NCI-H146 (cell line): ENCODE results near the gene DVL3.
"Not testable (repeated sequence)": the region's sequence is repeated elsewhere in the genome, so short reads cannot be mapped to it uniquely, and the experiment has no call there.

ENCODE experiments used
- DNase-seq: peaks from one replicate; lab custom pipeline; 2025; lab: John Stamatoyannopoulos, UW

Gene DVL3

DNA sequence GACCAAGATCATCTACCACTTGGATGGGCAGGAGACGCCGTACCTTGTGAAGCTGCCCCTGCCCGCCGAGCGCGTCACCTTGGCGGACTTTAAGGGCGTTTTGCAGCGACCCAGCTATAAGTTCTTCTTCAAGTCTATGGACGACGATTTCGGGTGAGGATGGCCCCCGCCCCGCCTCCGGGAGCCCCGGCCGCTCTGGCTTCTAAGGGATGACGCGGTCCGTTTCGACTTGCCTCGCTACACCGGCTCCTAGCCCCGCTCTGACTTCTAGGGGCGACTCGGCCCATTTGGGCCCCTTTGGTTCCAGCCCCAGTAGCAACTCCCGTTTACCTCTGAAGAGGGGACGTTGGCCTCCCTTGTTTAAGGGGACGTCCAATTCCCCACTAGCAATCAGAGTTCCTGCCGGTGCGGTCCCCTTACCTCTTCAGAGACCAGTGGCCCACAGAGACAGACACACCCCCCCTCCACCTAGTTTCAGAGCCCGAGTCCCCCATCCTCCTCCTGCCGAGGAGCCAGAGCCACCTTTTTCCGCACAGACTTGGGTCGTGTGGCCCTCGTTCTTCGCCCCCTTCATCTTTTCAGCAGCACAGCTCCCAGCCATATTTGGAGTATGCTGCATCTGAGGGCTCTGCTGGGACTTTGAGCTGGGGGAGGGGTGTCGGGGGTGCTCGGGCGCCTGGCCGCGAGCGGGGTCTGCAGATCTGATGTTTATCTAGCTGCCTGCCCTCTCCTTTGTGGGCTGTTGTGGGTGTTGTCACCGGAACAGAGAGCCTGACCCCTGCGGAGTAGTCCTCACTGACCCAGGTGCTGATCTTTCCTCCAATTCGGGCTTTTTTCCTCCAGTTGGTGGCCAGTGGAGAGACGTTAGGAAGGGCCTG lies 706 bp downstream of the DVL3 start:
- peak; percentile 63 for DNase-seq

DNA sequence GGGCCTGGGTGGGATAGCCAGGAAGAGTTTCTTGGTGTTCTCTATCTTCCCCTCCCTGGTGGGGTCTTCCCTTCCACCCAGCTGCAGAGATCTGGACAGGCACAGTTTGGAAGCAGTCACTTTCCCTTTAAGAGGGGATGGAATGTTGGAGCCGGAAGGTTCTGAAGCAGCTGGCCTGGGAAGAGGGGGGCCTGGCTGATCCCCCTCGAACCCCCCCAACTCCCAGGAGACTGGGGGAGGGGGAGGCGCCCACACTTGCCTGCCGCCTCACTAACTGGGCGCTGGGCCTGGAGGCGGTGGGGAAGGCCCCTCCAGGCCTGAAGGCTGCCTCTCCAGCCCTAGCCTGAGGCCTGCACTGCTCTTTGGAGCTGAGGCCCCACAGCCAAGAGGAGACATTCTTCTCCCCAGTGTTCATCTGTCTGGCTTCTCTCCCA lies 1.4 kb downstream of the DVL3 start:
- peak; percentile 52 for DNase-seq

DNA sequence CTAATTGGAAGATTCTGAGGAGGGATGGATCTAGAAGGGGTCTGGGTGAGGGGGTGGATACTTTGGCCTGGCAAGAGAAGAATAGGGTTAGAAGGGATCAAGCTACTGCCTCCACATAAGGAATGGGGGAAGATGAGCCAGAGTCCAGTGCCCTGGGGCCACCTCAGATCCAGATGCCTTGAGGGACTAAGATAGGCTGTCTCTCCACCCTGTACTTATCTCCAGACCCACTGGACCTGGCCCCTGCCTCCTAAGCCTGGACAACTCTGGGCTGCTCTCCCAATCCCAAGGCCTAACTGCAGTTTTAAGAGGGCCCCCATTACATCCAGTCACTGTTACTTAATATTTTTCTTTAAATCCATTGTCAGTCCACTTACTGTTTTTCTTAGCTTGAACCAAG lies 2.0 kb downstream of the DVL3 start:
- DNase-seq: no peak

DNA sequence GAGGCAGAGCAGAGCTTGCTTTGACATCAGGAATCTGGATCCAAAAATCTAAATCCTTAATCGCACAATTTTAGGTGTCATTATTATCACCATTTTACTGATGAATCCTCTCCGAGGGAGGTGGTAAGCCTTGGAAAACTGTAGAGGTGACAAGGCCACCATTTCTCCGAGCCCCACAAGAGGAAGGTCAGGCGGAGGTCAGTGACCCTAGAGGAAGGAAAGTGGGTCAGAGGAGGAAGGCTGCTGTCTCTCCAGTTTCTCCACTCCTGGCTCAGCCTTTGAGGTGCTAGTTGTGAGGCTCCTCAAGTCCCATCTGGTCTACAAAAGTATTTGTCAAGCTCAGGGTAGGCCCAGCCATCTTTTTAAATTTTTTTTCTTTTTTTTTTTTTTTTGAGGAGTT lies 3.2 kb downstream of the DVL3 start:
- no peak for DNase-seq

DNA sequence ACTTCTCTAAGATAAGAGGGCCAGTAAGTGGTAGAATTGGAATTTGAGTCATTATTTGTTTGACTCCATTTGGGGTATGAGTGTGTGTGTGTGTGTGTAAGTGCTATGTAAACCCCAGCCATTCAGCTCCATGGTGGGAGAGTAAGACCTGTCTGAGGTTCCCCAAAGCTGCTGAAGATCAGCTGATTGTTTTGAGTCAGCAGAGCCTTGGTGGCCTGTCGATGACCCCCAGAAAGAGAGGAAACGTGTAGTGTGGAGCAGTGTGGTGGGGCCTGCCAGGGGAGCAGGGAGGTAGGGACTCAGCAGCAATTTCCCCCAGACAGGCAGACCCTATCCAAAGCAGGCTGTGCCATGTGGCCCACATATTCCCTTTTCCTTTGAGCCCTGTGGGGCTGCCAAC lies 5.3 kb downstream of the DVL3 start:
- DNase-seq: no peak

DNA sequence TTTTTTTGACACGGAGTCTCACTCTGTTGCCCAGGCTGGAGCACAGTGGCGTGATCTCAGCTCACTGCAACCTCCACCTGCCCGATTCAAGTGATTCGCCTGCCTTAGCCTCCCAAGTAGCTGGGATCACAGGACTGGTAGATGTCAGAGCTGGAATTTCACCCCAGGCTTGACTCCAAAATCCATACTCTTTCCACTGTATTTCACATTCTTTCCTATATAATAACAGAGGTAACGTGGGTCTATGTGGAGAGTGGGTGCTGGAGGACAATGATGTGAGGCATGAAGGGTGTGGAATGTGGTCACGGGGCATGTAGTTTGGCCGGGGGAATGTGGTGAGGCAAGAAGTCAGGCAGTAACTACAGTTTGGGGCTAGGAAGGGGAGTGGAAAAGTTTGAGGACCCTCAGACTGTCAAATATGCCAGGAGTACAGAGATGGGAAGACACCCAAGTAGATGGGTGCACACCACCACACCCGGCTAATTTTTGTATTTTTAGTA lies 7.4 kb downstream of the DVL3 start:
- not testable (repeated sequence) for DNase-seq

DNA sequence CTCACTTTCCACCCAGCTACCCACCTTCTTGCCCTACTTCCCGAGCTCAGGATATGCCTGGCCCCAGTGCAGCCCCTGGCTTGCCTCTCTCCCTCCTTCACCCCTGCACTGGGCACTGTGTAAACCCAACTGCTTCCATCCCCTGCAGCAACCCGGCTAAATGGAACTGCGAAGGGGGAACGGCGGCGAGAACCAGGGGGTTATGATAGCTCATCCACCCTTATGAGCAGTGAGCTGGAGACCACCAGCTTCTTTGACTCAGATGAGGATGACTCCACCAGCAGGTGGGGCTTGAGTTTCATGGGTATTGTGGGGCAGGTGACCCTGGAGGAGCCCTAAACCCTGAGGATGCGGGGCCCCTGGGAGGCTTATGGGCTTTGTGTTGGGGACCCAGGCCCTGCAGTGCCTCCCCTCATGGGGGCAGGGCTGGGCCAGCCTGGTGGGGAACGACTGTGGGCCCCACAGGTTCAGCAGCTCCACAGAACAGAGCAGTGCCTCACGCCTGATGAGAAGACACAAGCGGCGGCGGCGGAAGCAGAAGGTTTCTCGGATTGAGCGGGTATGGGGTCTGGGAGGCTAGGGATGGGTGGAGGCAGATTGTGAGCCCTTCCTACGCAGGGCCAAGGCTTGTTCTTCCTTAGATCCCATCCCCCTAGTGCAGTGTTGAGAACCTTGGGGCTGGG lies 9.6 kb downstream of the DVL3 start:
- DNase-seq: no peak

DNA sequence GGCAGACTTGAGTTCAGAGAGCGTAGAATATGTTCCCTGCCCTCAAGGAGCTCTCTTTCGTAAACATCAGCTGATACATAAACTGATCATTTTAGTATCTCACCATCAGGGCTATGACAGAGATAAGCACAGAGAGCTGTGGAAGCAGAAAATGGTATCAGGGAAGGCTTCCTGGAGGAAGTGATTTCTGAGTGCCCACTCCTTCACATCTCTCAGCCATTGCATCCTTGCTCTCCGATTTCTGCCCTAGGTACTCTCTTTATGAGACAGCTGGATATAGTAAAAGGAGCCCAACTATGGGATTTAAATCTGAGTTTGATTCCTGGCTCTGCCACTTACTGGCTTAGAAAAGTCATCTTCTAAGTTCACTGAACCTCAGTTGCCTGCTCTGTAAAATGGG lies 10.4 kb downstream of the DVL3 start:
- DNase-seq: no peak

DNA sequence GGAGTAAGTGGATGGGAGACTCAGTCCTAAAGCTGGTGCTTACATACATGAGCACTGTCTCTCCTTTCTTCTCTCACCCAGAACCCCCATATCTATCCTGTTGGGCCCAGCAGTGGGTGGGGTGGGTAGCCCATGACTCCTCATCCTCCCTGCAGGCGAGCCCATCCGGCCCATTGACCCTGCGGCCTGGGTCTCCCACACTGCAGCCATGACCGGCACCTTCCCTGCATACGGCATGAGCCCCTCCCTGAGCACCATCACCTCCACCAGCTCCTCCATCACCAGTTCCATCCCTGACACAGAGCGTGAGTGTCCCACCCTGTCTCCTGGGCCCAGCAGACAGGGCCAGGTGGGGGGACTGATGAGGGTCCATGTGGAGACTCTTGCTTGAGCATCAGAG lies 11.5 kb downstream of the DVL3 start:
- no peak for DNase-seq

DNA sequence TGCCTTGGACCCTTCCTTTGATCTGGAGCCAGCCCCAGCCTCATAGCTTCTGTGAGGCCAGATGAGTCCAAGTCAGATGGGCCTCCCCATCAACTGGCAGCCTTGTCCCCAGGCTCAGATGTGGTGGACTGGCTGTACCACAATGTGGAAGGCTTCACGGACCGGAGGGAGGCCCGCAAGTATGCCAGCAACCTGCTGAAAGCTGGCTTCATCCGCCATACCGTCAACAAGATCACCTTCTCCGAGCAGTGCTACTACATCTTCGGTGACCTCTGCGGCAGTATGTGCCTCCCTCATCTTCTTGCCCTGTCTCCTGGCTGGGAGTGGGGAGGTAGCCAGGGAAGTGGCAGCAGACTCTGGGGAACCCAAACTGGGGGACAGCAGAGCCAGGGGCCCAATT lies 12.6 kb downstream of the DVL3 start:
- DNase-seq: no peak

DNA sequence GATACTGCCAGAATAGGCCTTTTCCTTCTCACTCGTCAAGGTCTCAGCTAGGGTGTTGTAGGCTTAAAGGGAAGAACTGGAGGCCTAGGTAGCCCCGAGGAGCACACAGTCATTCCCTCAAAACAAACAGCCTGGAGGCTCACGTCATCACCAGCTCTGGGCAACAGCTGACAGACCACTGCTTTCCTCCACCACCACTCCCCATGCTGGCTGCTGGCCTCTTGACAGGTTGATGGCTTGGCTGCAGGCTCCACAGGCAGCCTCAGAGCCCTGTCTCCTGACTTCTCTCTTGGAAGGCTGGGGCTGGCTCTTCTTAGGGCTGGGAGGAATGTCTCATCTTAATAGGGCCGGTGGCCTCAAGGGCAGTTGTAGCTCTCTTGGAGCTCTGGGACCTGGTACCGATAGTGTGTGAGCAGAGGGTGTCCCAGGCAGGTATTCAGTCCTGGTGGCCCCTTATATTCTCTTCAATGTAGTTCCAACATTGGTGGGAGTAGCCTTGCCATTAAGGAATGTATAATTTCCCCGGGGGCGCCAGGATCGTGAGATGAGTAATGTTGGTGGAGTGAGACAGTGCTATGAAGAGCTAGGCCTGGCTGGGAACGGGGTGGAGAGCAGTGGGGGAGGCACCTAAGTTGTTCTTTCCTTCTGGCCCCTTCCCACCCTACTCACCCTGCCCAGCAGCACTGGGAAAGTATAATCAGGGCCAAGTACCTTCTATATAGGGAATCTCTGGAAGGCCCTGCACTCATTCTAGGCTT lies 13.4 kb downstream of the DVL3 start:
- DNase-seq: no peak

DNA sequence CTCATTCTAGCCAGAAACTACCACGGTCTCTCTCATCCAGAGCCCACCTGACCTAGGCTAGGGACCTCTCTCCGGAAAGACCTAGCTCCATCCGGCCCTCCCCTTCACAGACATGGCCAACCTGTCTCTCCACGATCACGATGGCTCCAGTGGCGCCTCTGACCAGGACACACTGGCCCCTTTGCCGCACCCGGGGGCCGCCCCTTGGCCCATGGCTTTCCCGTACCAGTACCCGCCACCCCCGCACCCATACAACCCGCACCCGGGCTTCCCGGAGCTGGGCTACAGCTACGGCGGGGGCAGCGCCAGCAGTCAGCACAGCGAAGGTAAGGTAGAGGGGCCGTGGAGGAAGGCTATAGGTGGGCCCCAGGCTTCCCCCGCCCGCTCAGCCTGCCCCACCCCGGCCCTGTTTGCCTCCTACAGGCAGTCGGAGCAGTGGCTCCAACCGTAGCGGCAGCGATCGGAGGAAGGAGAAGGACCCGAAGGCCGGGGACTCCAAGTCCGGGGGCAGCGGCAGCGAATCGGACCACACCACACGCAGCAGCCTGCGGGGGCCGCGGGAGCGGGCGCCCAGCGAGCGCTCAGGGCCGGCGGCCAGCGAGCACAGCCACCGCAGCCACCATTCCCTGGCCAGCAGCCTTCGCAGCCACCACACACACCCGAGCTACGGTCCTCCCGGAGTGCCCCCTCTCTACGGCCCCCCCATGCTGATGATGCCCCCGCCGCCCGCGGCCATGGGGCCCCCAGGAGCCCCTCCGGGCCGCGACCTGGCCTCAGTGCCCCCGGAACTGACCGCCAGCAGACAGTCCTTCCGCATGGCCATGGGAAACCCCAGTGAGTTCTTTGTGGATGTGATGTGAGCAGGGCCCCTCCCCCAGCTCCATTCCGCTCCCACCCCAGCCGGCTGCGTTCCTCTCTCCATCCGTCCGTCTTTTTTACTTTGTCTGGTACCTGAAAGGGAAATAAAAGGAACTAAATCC lies 15.0 kb downstream of the DVL3 start:
- DNase-seq: no peak

DNA sequence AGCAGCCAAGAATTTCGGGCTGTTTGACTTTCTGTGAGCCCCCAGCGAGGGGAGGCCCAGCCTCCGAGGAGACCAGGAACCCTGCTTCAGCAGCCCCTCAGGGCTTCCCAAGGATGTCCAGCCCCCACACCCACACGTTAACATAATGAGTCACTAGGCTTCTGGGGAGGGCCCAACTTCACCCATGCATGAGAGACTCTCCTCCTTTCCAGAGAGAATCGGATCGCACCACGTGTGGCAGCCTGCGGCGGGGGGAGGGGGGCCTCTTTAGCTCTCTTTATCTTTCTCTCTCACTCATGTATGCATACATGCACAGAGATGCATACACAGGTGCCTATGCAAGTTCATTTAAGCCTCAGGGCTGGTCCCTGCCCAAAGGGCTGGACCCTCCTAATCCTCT lies 16.4 kb downstream of the DVL3 start:
- no peak for DNase-seq

DNA sequence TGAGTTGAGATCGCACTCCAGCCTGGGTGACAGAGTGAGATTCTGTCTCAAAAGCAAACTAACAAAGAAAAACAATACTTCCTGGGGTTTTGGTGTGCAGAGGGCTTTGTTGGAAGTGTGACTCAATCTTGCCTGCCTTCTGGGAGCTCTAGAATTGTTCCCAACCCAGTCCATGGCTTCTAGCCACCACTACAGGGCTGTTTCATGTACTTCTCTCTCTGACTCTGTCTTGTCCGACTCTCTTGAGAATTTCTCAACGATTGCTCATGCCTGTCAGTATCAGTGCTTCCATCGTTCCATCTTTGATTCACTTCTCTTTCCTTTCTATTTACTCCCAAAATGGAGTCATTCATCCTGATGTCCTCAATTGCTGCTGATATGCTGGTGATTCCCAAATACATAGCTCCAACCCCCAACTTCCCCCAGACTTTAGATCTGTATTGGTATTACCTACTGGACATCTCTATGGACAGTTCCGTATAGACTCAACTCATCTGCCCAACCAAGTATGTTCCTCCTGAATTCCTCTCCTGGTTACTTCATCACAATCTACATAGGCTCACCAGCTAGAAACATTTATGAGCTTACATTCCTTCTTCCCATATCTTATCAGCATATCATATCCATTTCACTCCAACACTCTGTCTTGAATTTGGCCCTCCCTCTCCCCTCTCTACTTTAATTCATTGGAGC lies 17.6 kb downstream of the DVL3 start:
- no peak for DNase-seq

DNA sequence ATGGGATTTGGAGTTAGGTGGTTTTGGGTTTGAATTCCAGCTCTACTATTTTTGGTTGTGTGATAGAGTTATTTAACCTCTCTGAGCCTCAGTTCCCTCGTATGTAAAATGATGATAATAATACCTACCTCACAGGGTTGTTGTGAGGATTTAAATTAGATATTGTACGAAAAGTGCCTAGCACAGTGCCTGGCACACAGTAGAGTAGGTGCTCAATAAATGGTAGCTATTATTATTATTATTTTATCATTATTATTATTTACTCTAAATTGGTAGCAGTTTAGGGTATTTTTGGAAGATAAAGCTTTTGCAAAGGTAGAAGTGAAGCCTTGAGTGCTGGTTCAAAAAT lies 18.2 kb downstream of the DVL3 start:
- no peak for DNase-seq

DNA sequence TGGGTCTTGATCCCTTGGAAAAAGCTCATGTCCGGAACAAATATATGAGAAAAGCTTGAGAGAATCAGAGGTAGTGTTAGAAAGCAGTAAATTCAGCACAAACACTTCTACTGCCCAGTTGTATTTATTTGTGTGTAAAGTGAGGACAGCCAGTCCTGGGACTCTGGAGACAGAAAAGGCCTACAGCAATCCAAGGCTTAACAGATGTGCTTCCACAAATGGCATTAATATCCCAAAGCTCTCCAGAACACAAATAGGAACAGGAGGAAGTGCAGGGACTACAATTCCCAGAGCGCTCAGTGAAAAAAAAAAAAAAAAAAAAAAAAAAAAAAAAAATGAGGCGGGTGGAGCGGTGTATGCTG lies 19.1 kb downstream of the DVL3 start:
- DNase-seq: no peak

DNA sequence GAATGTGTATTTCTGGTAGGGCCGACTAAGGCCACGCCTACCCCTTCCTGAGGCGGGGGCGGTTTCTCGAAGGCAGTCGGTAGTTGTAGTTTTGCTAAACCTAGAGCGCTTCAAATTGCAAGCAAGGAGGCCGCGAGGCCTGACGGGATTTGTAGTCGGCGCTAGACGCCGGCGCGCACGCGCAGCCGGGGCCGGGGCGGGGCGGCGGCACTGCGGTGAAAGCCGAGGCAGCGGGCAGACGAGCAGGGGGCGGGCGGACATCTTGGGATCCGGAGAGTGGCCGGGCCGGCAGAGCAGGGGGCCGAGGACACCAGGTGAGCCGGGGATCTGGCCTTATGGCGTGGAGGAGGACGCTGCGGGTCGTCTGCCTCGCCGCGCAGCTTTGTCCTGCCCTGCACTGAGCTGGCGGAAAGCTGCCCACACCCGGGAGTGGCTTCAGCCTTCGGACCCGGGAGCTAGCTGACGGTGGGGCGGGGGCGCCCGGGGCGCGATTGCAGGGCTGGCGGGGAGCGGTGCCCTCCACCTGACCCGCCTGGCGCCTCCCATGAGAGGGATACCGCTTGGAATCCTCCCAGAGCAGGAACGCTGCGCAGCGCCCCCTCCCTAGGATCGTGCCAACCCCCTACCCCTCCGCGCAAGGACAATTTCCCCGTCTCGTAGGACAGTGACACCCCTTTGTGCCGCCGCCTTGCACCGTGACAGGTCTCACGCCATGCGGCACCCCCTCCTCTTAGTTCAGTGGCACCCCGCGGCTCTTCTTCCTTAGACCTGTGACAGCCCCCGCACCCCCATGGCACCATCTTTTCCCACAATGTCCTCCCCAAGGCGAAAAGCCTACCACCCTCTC lies 19.7 kb downstream of the DVL3 start, which contains the start of gene AP2M1:
Gene AP2M1, plus strand, starts transcription at position 210 of the 847 bp plus-strand sequence. CDS start 2,139 bp downstream, outside the sequence.
- DNase-seq: peak; percentile 100

DNA sequence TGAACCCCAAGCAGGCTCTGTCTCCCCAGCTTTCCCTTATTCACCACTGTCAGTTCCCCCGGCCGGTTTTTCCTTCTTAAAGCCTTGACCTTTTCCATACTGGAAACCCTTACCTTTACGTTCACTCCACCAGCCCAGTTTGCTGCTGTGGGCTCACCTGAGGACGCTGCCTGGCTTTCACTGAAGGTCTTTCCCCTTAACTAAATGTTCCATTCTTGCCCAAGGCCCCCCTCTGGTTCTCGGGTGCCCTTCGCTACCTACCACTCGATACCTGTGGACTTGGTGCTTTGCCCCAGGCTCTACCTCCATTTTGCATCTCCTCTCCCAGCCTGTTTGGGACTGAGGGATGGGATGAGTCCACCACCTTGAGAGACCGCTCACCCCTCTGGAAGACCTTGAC lies 20.3 kb downstream of the DVL3 start:
- peak; percentile 22 for DNase-seq

DNA sequence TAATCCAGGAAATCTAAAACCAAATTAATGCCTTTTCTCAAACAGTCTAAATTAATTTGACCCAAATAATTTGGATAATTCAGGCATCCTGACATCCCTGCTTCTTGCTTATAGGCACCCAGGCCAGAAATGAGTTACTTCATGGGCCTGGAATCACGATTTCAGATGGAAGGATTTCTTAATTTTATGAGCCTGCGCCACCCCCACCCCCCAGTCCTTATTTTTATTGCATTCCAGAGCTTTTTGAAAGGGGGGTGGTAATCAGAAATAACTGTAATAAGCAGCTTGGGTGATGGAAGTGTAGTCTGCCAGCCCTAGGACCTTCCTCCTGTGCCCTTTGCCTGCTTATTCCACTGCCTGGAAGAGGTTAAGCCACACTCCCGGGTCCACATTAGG lies 20.8 kb downstream of the DVL3 start:
- no peak for DNase-seq
